Measurements from ENCODE around the gene TEAD2. TPM values are rescaled to one million over a fixed set of nuclear protein-coding genes. Genes with fewer than 3 reads are reported as not detected.

TEAD2 gene
- total and polyA plus RNA-seq, 9 of the 15 experiments (the other 6 are each of a cell fraction or from before 2014, with no cell fraction given), result 1.6 to 27.0 (median 13.9) TPM

- CTCF ChIA-PET (ENCODE audit: low intra/inter-chr PET ratio), result no interaction called here
- BruUV-seq (replicated peaks), result no TSS peak
- no peaks in the 10 kb centered on the region for H4K20me1 ChIP-seq (replicated peaks; ENCODE audit: control insufficient read depth, insufficient read depth, low read length)
- H3K4me1 ChIP-seq (replicated peaks in 1 of 2; ENCODE audit: control insufficient read depth in 2 of 2, insufficient read depth in 2 of 2, low read length in 2 of 2), result peaks cover 24 to 45% of the 10 kb centered on the region in 2 experiments; a peak in 4 of 5 replicates
- 0 out of 3 replicates have a peak, but pooled peaks cover 3% of the 10 kb centered on the region for H3K36me3 ChIP-seq (ENCODE audit: control insufficient read depth, insufficient read depth, low read length)
- no peak overlapping the region for H3K4me3 ChIP-seq
- no peaks in the 10 kb centered on the region for H3K9me3 ChIP-seq (replicated peaks; ENCODE audit: control insufficient read depth, insufficient read depth, low read depth, low read length)
- peak overlapping the region; percentile 11; the same call in 1 of the 2 replicates for H3K4me2 ChIP-seq (ENCODE audit: insufficient read depth, low read length)
- no peaks in the 10 kb centered on the region for H3K79me2 ChIP-seq (ENCODE audit: control insufficient read depth, insufficient read depth, low read length)
- 14% methylated on average over 2 of the region's 2 CpGs for WGBS (ENCODE audit: insufficient coverage, low coverage, missing lambda C conversion rate)
- in situ Hi-C loops (cut with MboI) (no loop called here), intact Hi-C loops (cut with micrococcal nuclease) (no loop called here)
- no peaks in the 10 kb centered on the region for H3K27me3 ChIP-seq (ENCODE audit: control insufficient read depth in 2 of 2, insufficient read depth in 2 of 2, low read length in 2 of 2)
- no peaks in the 10 kb centered on the region for H3K9me1 ChIP-seq (ENCODE audit: control insufficient read depth, insufficient read depth, low read length)
- peak; percentile 96 for FAIRE-seq
- peak; percentile 72 to 81 (median 73) for DNase-seq (ENCODE audit: extremely low read depth in 1 of 4, low spot score in 3 of 4)
- H3K27ac ChIP-seq (ENCODE audit: extremely low read depth, low read depth, low read length), result no peak overlapping the region
- H3K9ac ChIP-seq (ENCODE audit: insufficient read depth in 1 of 2, low read depth in 2 of 2, low read length in 2 of 2), result no peak overlapping the region
- POLR2A ChIA-PET, result no interaction called here
- ATAC-seq, result peak; percentile 95
- peak overlapping the region; percentile 86 for H2AFZ ChIP-seq (ENCODE audit: low read depth, low read length)
- TF ChIP-seq SMARCB1 (IDR thresholded peaks at IDR 0.05; ENCODE audit: insufficient read length, low read depth), result no peak
- no peak for TF ChIP-seq SRSF1 (IDR thresholded peaks at IDR 0.05; ENCODE audit: low read depth, low read length)
- no peak for TF ChIP-seq ZNF407 (IDR thresholded peaks at IDR 0.05; ENCODE audit: low read depth)
- TF ChIP-seq ZNF12 (CRISPR knock-in tag; IDR thresholded peaks at IDR 0.05), result no peak
- TF ChIP-seq MECOM (CRISPR knock-in tag; IDR thresholded peaks at IDR 0.05), result no peak
- TF ChIP-seq HNRNPH1 (optimal IDR thresholded peaks at IDR 0.05; ENCODE audit: low read depth, low read length), result no peak
- TF ChIP-seq SAFB2 (IDR thresholded peaks at IDR 0.05; ENCODE audit: borderline replicate concordance, low read depth, low read length, severe bottlenecking), result no peak
- no peak for TF ChIP-seq ZNF830 (CRISPR knock-in tag; IDR thresholded peaks at IDR 0.05)
- no peak for TF ChIP-seq ZFP36 (IDR thresholded peaks at IDR 0.05; ENCODE audit: low read depth, low read length, partially characterized antibody)
- no peak for TF ChIP-seq HMGN3 (IDR thresholded peaks at IDR 0.05; ENCODE audit: borderline replicate concordance, extremely low read depth, insufficient read length, low read depth, low read length)
- TF ChIP-seq BCOR (IDR thresholded peaks at IDR 0.05), result no peak
- TF ChIP-seq USF2 (CRISPR knock-in tag; IDR thresholded peaks at IDR 0.05), result peak; percentile 97
- TF ChIP-seq TBL1XR1 (IDR thresholded peaks at IDR 0.05; ENCODE audit: low read length in 2 of 2), result no peak
- no peak for TF ChIP-seq BCL6 (CRISPR knock-in tag; IDR thresholded peaks at IDR 0.05)
- TF ChIP-seq OTX1 (CRISPR knock-in tag; IDR thresholded peaks at IDR 0.05), result no peak
- no peak for TF ChIP-seq PHB2 (IDR thresholded peaks at IDR 0.05; ENCODE audit: low read depth)
Observed at GRCh38 chr19:49331616-49332055, 30.6 kb downstream of the TEAD2 start.

Measured in K562 (cell line).